T-helper 2 cell treated with Interferon-gamma antibody and Interleukin-4, amounts not matched to agents 5 μg/mL and 100 μg/mL, for 36 hours (primary cell): ENCODE data around the gene PKP4.

Experiments
- DNase-seq: peaks from one replicate; pipeline ENCODE4 v3.0.0; 2021; ENCODE audit warnings: low spot score
- H3K27ac Mint-ChIP-seq: one replicate; pipeline ENCODE4 v1.8.0; 2021; ENCODE audit warnings: mild to moderate bottlenecking, mixed read lengths
- H3K27me3 Mint-ChIP-seq: one replicate; pipeline ENCODE4 v1.8.0; 2021; ENCODE audit warnings: low read depth, mixed read lengths
- H3K36me3 Mint-ChIP-seq: one replicate; pipeline ENCODE4 v1.8.0; 2021; ENCODE audit warnings: low read depth, mixed read lengths
- H3K4me1 Mint-ChIP-seq: one replicate; pipeline ENCODE4 v1.8.0; 2021; ENCODE audit warnings: low read depth, mixed read lengths
- H3K4me3 Mint-ChIP-seq: one replicate; pipeline ENCODE4 v1.8.0; 2022; ENCODE audit warnings: mild to moderate bottlenecking, moderate library complexity, mixed read lengths
- H3K9me3 Mint-ChIP-seq: one replicate; pipeline ENCODE4 v1.8.0; 2021; ENCODE audit warnings: mixed read lengths

The PKP4 gene

GRCh38 chr2:158556124-158556523 lies 99.4 kb downstream of the PKP4 start:
- H3K9me3 Mint-ChIP-seq = no peaks in the 10 kb centered on the region
- H3K27me3 Mint-ChIP-seq = no peaks in the 10 kb centered on the region
- DNase-seq = no peak
- H3K4me1 Mint-ChIP-seq = no peaks in the 10 kb centered on the region
- H3K27ac Mint-ChIP-seq = no peak overlapping the region
- no peaks in the 10 kb centered on the region for H3K36me3 Mint-ChIP-seq
- no peak overlapping the region for H3K4me3 Mint-ChIP-seq

- Mint-ChIP-seq H3K27ac (no peak overlapping the region), H3K4me1 (no peaks in the 10 kb centered on the region), H3K4me3 (no peak overlapping the region), H3K9me3 (no peaks in the 10 kb centered on the region), H3K36me3 (no peaks in the 10 kb centered on the region), H3K27me3 (no peaks in the 10 kb centered on the region)
- no peak for DNase-seq
Measured at GRCh38 chr2:158557752-158558151, 101.0 kb downstream of the PKP4 start.

GRCh38 chr2:158559252-158559651 lies 102.5 kb downstream of the PKP4 start:
- no peaks in the 10 kb centered on the region for H3K27me3 Mint-ChIP-seq
- H3K9me3 Mint-ChIP-seq = no peaks in the 10 kb centered on the region
- no peak overlapping the region for H3K27ac Mint-ChIP-seq
- no peaks in the 10 kb centered on the region for H3K36me3 Mint-ChIP-seq
- DNase-seq = no peak
- H3K4me3 Mint-ChIP-seq = no peak overlapping the region
- H3K4me1 Mint-ChIP-seq = no peaks in the 10 kb centered on the region

- H3K4me3 Mint-ChIP-seq = no peak overlapping the region
- H3K4me1 Mint-ChIP-seq = no peaks in the 10 kb centered on the region
- H3K9me3 Mint-ChIP-seq = no peaks in the 10 kb centered on the region
- H3K36me3 Mint-ChIP-seq = no peaks in the 10 kb centered on the region
- no peak overlapping the region for H3K27ac Mint-ChIP-seq
- no peaks in the 10 kb centered on the region for H3K27me3 Mint-ChIP-seq
- no peak for DNase-seq
Measured at GRCh38 chr2:158560259-158560658, 103.5 kb downstream of the PKP4 start.

GRCh38 chr2:158561054-158561453 lies 104.3 kb downstream of the PKP4 start:
- DNase-seq = no peak
- no peaks in the 10 kb centered on the region for H3K9me3 Mint-ChIP-seq
- no peak overlapping the region for H3K27ac Mint-ChIP-seq
- H3K36me3 Mint-ChIP-seq = no peaks in the 10 kb centered on the region
- H3K4me1 Mint-ChIP-seq = no peaks in the 10 kb centered on the region
- H3K27me3 Mint-ChIP-seq = no peaks in the 10 kb centered on the region
- H3K4me3 Mint-ChIP-seq = no peak overlapping the region

GRCh38 chr2:158567208-158567607 lies 110.5 kb downstream of the PKP4 start:
- Mint-ChIP-seq H3K4me1 (no peaks in the 10 kb centered on the region), H3K4me3 (no peak overlapping the region), H3K27me3 (no peaks in the 10 kb centered on the region), H3K9me3 (no peaks in the 10 kb centered on the region), H3K27ac (no peak overlapping the region), H3K36me3 (no peaks in the 10 kb centered on the region)
- DNase-seq = no peak

GRCh38 chr2:158569284-158569683 lies 112.5 kb downstream of the PKP4 start:
- Mint-ChIP-seq H3K27me3 (no peaks in the 10 kb centered on the region), H3K9me3 (no peaks in the 10 kb centered on the region), H3K27ac (no peak overlapping the region), H3K36me3 (no peaks in the 10 kb centered on the region), H3K4me1 (no peaks in the 10 kb centered on the region), H3K4me3 (no peak overlapping the region)
- no peak for DNase-seq

GRCh38 chr2:158570869-158571268 lies 114.1 kb downstream of the PKP4 start:
- H3K4me3 Mint-ChIP-seq = no peak overlapping the region
- no peak for DNase-seq
- H3K36me3 Mint-ChIP-seq = no peaks in the 10 kb centered on the region
- no peaks in the 10 kb centered on the region for H3K4me1 Mint-ChIP-seq
- H3K27me3 Mint-ChIP-seq = no peaks in the 10 kb centered on the region
- H3K27ac Mint-ChIP-seq = no peak overlapping the region
- H3K9me3 Mint-ChIP-seq = no peaks in the 10 kb centered on the region

- DNase-seq = no peak
- H3K9me3 Mint-ChIP-seq = no peaks in the 10 kb centered on the region
- H3K27me3 Mint-ChIP-seq = no peaks in the 10 kb centered on the region
- H3K27ac Mint-ChIP-seq = no peak overlapping the region
- H3K36me3 Mint-ChIP-seq = no peaks in the 10 kb centered on the region
- no peak overlapping the region for H3K4me3 Mint-ChIP-seq
- no peaks in the 10 kb centered on the region for H3K4me1 Mint-ChIP-seq
Measured at GRCh38 chr2:158573739-158574138, 117.0 kb downstream of the PKP4 start.

GRCh38 chr2:158575051-158575635 lies 118.4 kb downstream of the PKP4 start:
- no peaks in the 10 kb centered on the region for H3K4me1 Mint-ChIP-seq
- H3K36me3 Mint-ChIP-seq = no peaks in the 10 kb centered on the region
- no peaks in the 10 kb centered on the region for H3K27me3 Mint-ChIP-seq
- no peaks in the 10 kb centered on the region for H3K9me3 Mint-ChIP-seq
- no peak overlapping the region for H3K4me3 Mint-ChIP-seq
- DNase-seq = no peak
- H3K27ac Mint-ChIP-seq = no peak overlapping the region

GRCh38 chr2:158577141-158577540 lies 120.4 kb downstream of the PKP4 start:
- Mint-ChIP-seq H3K4me1 (no peaks in the 10 kb centered on the region), H3K27ac (no peak overlapping the region), H3K4me3 (no peak overlapping the region)

GRCh38 chr2:158578703-158579330 lies 122.1 kb downstream of the PKP4 start:
- no peak overlapping the region for H3K27ac Mint-ChIP-seq
- no peaks in the 10 kb centered on the region for H3K36me3 Mint-ChIP-seq
- H3K27me3 Mint-ChIP-seq = no peaks in the 10 kb centered on the region
- no peaks in the 10 kb centered on the region for H3K9me3 Mint-ChIP-seq
- DNase-seq = no peak
- no peak overlapping the region for H3K4me3 Mint-ChIP-seq
- H3K4me1 Mint-ChIP-seq = no peaks in the 10 kb centered on the region

More at GRCh38 chr2:158577141-158577540, 120.4 kb downstream of the PKP4 start:
- Mint-ChIP-seq H3K36me3 (no peaks in the 10 kb centered on the region), H3K27me3 (no peaks in the 10 kb centered on the region), H3K9me3 (no peaks in the 10 kb centered on the region)
- DNase-seq = no peak

GRCh38 chr2:158579928-158580327 lies 123.2 kb downstream of the PKP4 start:
- Mint-ChIP-seq H3K36me3 (no peaks in the 10 kb centered on the region), H3K27ac (no peak overlapping the region), H3K27me3 (no peaks in the 10 kb centered on the region), H3K4me3 (no peak overlapping the region), H3K4me1 (no peaks in the 10 kb centered on the region), H3K9me3 (no peaks in the 10 kb centered on the region)
- DNase-seq = no peak

GRCh38 chr2:158580760-158581159 lies 124.0 kb downstream of the PKP4 start:
- Mint-ChIP-seq H3K9me3 (no peaks in the 10 kb centered on the region), H3K36me3 (no peaks in the 10 kb centered on the region), H3K4me3 (no peak overlapping the region), H3K27ac (no peak overlapping the region), H3K4me1 (no peaks in the 10 kb centered on the region), H3K27me3 (no peaks in the 10 kb centered on the region)
- no peak for DNase-seq

- Mint-ChIP-seq H3K27me3 (no peaks in the 10 kb centered on the region), H3K4me3 (no peak overlapping the region), H3K27ac (no peak overlapping the region), H3K9me3 (no peaks in the 10 kb centered on the region), H3K36me3 (no peaks in the 10 kb centered on the region), H3K4me1 (no peaks in the 10 kb centered on the region)
- no peak for DNase-seq
Measured at GRCh38 chr2:158582670-158583069, 125.9 kb downstream of the PKP4 start.
